HCT116 (cell line): ENCODE data around the gene SUN2.

ENCODE experiments used
- TF ChIP-seq, protein P1 (sequence below), 3 experiments: fragments of 200-600 bp in 1 of 3; sonication (generic) in 1 of 3; IDR thresholded peaks in 2 of 3; conservative IDR thresholded peaks in 1 of 3; 2 replicates each; pipeline ENCODE4 v1.5.1; 2012 to 2017; ENCODE audit warnings: low read depth in 2 of 3, low read length in 2 of 3, antibody characterized with exemption in 1 of 3, borderline replicate concordance in 1 of 3, control low read depth in 1 of 3, mild to moderate bottlenecking in 1 of 3, mixed read lengths in 1 of 3, mixed run types in 1 of 3, moderate library complexity in 1 of 3; ENCODE audit not compliant: insufficient read depth in 1 of 3
- TF ChIP-seq, protein P2 (sequence below): IDR thresholded peaks from 2 replicates; pipeline ENCODE4 v1.6.1; 2012; ENCODE audit warnings: low read depth

- TF ChIP-seq, protein P1, sequence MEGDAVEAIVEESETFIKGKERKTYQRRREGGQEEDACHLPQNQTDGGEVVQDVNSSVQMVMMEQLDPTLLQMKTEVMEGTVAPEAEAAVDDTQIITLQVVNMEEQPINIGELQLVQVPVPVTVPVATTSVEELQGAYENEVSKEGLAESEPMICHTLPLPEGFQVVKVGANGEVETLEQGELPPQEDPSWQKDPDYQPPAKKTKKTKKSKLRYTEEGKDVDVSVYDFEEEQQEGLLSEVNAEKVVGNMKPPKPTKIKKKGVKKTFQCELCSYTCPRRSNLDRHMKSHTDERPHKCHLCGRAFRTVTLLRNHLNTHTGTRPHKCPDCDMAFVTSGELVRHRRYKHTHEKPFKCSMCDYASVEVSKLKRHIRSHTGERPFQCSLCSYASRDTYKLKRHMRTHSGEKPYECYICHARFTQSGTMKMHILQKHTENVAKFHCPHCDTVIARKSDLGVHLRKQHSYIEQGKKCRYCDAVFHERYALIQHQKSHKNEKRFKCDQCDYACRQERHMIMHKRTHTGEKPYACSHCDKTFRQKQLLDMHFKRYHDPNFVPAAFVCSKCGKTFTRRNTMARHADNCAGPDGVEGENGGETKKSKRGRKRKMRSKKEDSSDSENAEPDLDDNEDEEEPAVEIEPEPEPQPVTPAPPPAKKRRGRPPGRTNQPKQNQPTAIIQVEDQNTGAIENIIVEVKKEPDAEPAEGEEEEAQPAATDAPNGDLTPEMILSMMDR (IDR thresholded peaks at IDR 0.05 in 2 of 3, conservative IDR thresholded peaks at IDR 0.05 in 1 of 3; ENCODE audit: borderline replicate concordance in 1 of 3, insufficient read depth in 1 of 3, low read depth in 2 of 3, low read length in 2 of 3) = no peak
- TF ChIP-seq, protein P2, sequence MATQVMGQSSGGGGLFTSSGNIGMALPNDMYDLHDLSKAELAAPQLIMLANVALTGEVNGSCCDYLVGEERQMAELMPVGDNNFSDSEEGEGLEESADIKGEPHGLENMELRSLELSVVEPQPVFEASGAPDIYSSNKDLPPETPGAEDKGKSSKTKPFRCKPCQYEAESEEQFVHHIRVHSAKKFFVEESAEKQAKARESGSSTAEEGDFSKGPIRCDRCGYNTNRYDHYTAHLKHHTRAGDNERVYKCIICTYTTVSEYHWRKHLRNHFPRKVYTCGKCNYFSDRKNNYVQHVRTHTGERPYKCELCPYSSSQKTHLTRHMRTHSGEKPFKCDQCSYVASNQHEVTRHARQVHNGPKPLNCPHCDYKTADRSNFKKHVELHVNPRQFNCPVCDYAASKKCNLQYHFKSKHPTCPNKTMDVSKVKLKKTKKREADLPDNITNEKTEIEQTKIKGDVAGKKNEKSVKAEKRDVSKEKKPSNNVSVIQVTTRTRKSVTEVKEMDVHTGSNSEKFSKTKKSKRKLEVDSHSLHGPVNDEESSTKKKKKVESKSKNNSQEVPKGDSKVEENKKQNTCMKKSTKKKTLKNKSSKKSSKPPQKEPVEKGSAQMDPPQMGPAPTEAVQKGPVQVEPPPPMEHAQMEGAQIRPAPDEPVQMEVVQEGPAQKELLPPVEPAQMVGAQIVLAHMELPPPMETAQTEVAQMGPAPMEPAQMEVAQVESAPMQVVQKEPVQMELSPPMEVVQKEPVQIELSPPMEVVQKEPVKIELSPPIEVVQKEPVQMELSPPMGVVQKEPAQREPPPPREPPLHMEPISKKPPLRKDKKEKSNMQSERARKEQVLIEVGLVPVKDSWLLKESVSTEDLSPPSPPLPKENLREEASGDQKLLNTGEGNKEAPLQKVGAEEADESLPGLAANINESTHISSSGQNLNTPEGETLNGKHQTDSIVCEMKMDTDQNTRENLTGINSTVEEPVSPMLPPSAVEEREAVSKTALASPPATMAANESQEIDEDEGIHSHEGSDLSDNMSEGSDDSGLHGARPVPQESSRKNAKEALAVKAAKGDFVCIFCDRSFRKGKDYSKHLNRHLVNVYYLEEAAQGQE = no peak
These were observed 18.3 kb downstream of the SUN2 start for GRCh38 chr22:38737302-38738060.
